Neutrophil (primary cell): Measurements from ENCODE around the gene SSTR3.

Experiments used
- H3K27ac ChIP-seq: fragments of 200-600 bp; sonication (generic); 2 replicates; pipeline ENCODE4 v1.5.1; 2016; ENCODE audit warnings: mild to moderate bottlenecking, moderate library complexity
- H3K27me3 ChIP-seq: fragments of 200-600 bp; sonication (generic); 2 replicates; pipeline ENCODE4 v1.6.0; 2016; ENCODE audit warnings: mild to moderate bottlenecking
- H3K36me3 ChIP-seq: fragments of 200-600 bp; sonication (generic); 2 replicates; pipeline ENCODE4 v1.5.1; 2017
- H3K4me1 ChIP-seq, 2 experiments: fragments of 200-600 bp in 1 of 2; sonication (generic) in 1 of 2; 1 replicate in 1 of 2; 2 replicates in 1 of 2; pipeline versions ENCODE4 v1.5.1 to v1.6.1; 2013 to 2016; ENCODE audit warnings: low read depth in 1 of 2, low read length in 1 of 2, mild to moderate bottlenecking in 1 of 2, moderate library complexity in 1 of 2; ENCODE audit not compliant: control insufficient read depth in 1 of 2, insufficient read depth in 1 of 2
- H3K4me3 ChIP-seq, 2 experiments: fragments of 200-600 bp in 1 of 2; sonication (generic) in 1 of 2; 1 replicate in 1 of 2; 2 replicates in 1 of 2; pipeline ENCODE4 v1.5.1; 2013 to 2016; ENCODE audit warnings: low read depth in 1 of 2, low read length in 1 of 2, mild to moderate bottlenecking in 1 of 2, moderate library complexity in 1 of 2
- H3K9me3 ChIP-seq: fragments of 200-600 bp; sonication (generic); 2 replicates; pipeline ENCODE4 v1.5.1; 2016
- CTCF ChIP-seq: fragments of 200-600 bp; sonication (generic); IDR thresholded peaks from 2 replicates; pipeline ENCODE4 v1.5.1; 2016; ENCODE audit warnings: antibody characterized with exemption

Gene SSTR3

DNA sequence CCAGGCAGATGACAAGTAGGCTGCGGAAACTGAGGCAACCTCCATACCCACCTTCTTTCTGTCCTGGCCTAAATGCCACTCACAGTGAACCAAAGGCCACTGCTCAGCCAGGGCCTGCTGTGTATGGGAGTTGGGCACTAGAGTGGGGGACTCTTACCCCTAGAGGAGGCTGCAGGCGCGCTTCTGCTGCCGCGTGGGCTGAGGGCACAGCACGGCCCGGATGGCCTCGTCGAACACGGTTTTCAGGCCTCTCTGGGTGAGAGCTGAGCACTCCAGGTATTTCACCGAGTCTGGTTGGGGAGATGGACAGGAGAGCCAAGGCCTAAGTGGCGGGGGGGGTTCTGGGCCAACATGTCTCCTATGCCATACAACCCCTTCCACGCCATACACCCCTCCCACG, 14.2 kb upstream of the SSTR3 start:
- H3K27me3 ChIP-seq = no peaks in the 10 kb centered on the region
- H3K4me3 ChIP-seq = no peak overlapping the region
- peak overlapping the region; percentile 99 for H3K27ac ChIP-seq
- no peak for TF ChIP-seq CTCF
- H3K9me3 ChIP-seq = no peaks in the 10 kb centered on the region
- peaks cover 70% of the 10 kb centered on the region for H3K36me3 ChIP-seq
- H3K4me1 ChIP-seq = peaks cover 89 to 93% of the 10 kb centered on the region in 2 experiments

- Histone ChIP-seq H3K9me3 (no peaks in the 10 kb centered on the region), H3K27me3 (no peaks in the 10 kb centered on the region), H3K4me1 (peaks cover 89 to 93% of the 10 kb centered on the region in 2 experiments), H3K4me3 (no peak overlapping the region), H3K36me3 (peaks cover 65% of the 10 kb centered on the region), H3K27ac (peak overlapping the region; percentile 99)
- TF ChIP-seq CTCF = no peak
Observed at GRCh38 chr22:37226087-37226486, 13.8 kb upstream of the SSTR3 start.

GRCh38 chr22:37225481-37225880, 13.2 kb upstream of the SSTR3 start:
- peaks cover 59% of the 10 kb centered on the region for H3K36me3 ChIP-seq
- peaks cover 89 to 93% of the 10 kb centered on the region in 2 experiments for H3K4me1 ChIP-seq

GRCh38 chr22:37224757-37225420, 12.6 kb upstream of the SSTR3 start:
- Histone ChIP-seq H3K4me1 (peaks cover 90 to 93% of the 10 kb centered on the region in 2 experiments), H3K27me3 (no peaks in the 10 kb centered on the region), H3K9me3 (no peaks in the 10 kb centered on the region), H3K4me3 (peak overlapping the region in 1 of 2 experiments; percentile 55), H3K36me3 (peaks cover 53% of the 10 kb centered on the region), H3K27ac (peak overlapping the region; percentile 99)
- TF ChIP-seq CTCF = no peak

More at GRCh38 chr22:37225481-37225880, 13.2 kb upstream of the SSTR3 start:
- TF ChIP-seq CTCF = peak; percentile 23
- no peaks in the 10 kb centered on the region for H3K27me3 ChIP-seq
- no peaks in the 10 kb centered on the region for H3K9me3 ChIP-seq
- no peak overlapping the region for H3K4me3 ChIP-seq
- H3K27ac ChIP-seq = peak overlapping the region; percentile 99

DNA sequence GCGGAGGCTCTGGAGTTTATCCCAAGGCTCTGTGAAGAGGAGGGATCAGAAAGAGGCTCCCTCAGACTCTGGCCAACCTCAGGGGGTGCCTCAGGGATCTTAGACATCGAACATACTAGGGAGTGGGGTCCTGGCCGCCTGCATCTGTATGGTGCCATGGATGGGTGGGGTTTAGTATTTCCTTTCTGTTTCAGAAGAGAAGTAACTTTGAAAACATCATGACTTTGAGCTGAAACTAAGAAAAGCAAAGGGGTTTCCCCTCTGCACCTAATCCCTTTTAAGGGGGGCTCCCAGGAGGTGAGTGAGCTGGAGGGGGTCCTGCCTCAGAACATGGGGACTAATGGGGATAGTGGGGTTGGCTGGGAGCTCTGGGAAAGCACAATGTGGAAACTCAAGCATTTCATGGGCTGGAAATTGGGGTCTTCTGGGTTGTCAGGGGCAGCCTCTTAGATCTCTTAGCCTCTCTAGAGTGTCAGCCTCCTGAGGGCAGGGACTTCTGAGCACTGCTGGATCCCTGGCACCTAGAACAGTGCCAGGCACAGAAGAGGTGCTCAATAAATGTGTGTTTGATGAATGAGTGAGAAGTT, 11.8 kb upstream of the SSTR3 start:
- Histone ChIP-seq H3K27me3 (no peaks in the 10 kb centered on the region), H3K36me3 (peaks cover 45% of the 10 kb centered on the region), H3K4me1 (peaks cover 87 to 93% of the 10 kb centered on the region in 2 experiments), H3K9me3 (no peaks in the 10 kb centered on the region), H3K27ac (peak overlapping the region; percentile 99), H3K4me3 (peak overlapping the region; percentile 55 to 64)
- no peak for TF ChIP-seq CTCF
